Kidney (tissue), 14 donors: ENCODE data around the gene DNAJB4. TPM values are rescaled to one million over a fixed set of nuclear protein-coding genes. Genes with fewer than 3 reads are reported as not detected.

Experiments used
- DNase-seq, 5 donors: peaks; one replicate each; pipeline ENCODE4 v3.0.0-alpha.2; 2013 to 2020
- FAIRE-seq: peaks from 2 replicates; lab custom pipeline; 2012; peaks lifted over from hg19 to GRCh38; lab: Jason Lieb, UNC
- H3K27ac ChIP-seq, 2 donors: one replicate each; pipeline ENCODE4 v1.7.0; 2013; ENCODE audit warnings: low read depth in 2 of 2, low read length in 2 of 2, inconsistent platforms in 1 of 2
- H3K27me3 ChIP-seq: one replicate; pipeline ENCODE4 v1.7.1; 2013; ENCODE audit warnings: low read length, inconsistent platforms; ENCODE audit not compliant: control insufficient read depth, insufficient read depth
- H3K36me3 ChIP-seq, 3 donors: one replicate each; pipeline versions ENCODE4 v1.7.0 to v1.7.1; 2013; ENCODE audit warnings: low read length in 3 of 3, control low read depth in 1 of 3, inconsistent platforms in 1 of 3; ENCODE audit not compliant: insufficient read depth in 3 of 3, control insufficient read depth in 2 of 3
- H3K4me1 ChIP-seq, 3 donors: one replicate each; pipeline versions ENCODE4 v1.7.0 to v1.7.1; 2013; ENCODE audit warnings: low read length in 3 of 3, inconsistent platforms in 1 of 3, low read depth in 1 of 3; ENCODE audit not compliant: control insufficient read depth in 2 of 3, insufficient read depth in 2 of 3
- H3K4me3 ChIP-seq, 3 donors: one replicate each; pipeline versions ENCODE4 v1.7.0 to v1.8.1; 2013; ENCODE audit warnings: low read length in 3 of 3, control low read depth in 1 of 3, inconsistent platforms in 1 of 3
- H3K9ac ChIP-seq, 3 donors: one replicate each; pipeline versions ENCODE4 v1.7.0 to v1.7.1; 2013; ENCODE audit warnings: low read length in 3 of 3, control low read depth in 1 of 3, inconsistent platforms in 1 of 3
- H3K9me3 ChIP-seq, 3 donors: one replicate each; pipeline versions ENCODE4 v1.7.0 to v1.7.1; 2013; ENCODE audit warnings: low read length in 3 of 3, control low read depth in 1 of 3, inconsistent platforms in 1 of 3; ENCODE audit not compliant: control insufficient read depth in 2 of 3, insufficient read depth in 1 of 3
- CTCF ChIP-seq: IDR thresholded peaks from 3 replicates; pipeline ENCODE4 v1.5.1; 2012; ENCODE audit warnings: mild to moderate bottlenecking, moderate library complexity, borderline replicate concordance; ENCODE audit not compliant: insufficient read depth; ENCODE audit errors: extremely low read depth
- intact Hi-C: fragments of 100-400 bp; cut with DNase I; formaldehyde crosslinking; loops from one replicate; pipeline ENCODE4 v1.11.1; 2022
- polyA plus RNA-seq: library from polyadenylated mRNA; stranded (reverse); fragments of 350-450 nt; fragmentation: Illumina TruSeq; extraction: RNeasy Lipid Tissue Mini Kit (QIAGEN cat#74804); gene quantifications from one replicate; pipeline ENCODE4 v1.2.3, GENCODE V29; 2014; ENCODE audit warnings: low read depth, low replicate concordance; ENCODE audit not compliant: insufficient read depth
- total RNA-seq: library from RNA; stranded (reverse); fragmentation: NEBNext Ultra II Directional; extraction: Animal tissue kit (Norgen Biotek cat#: 25700); gene quantifications from one replicate; pipeline ENCODE4 v1.2.1, GENCODE V29; 2021
- donor health status: control.
- donor health status: control.
- donor health status: control.
- donor health status: control.
- donor health status: control.
- donor health status: DM: yes; HTN: yes; CAD: no.
- donor health status: Normal renal cell carcinoma (clear cell type).

Gene DNAJB4
- total and polyA plus RNA-seq, 2 donors from 2014 or later, result 17.0 to 34.7 TPM

- no peaks in the 10 kb centered on the region for H3K36me3 ChIP-seq
- H3K4me3 ChIP-seq, result peak overlapping the region in 2 of 3 donors; percentile 73 to 84
- H3K27ac ChIP-seq, result peak overlapping the region; percentile 22 to 29
- TF ChIP-seq CTCF, result peak; percentile 1
- peak in 2 of 5 donors; percentile 13 to 45 for DNase-seq
- peaks cover 6% of the 10 kb centered on the region for H3K27me3 ChIP-seq
- peak overlapping the region in 1 of 3 donors; percentile 86 for H3K9ac ChIP-seq
- no peak for FAIRE-seq
- intact Hi-C loops, result no loop called here
- peaks cover 0 to 5% (median 4%) of the 10 kb centered on the region in 3 donors for H3K4me1 ChIP-seq
- H3K9me3 ChIP-seq, result no peaks in the 10 kb centered on the region
Observed at GRCh38 chr1:78047106-78047505, 42.4 kb downstream of the DNAJB4 start.

GRCh38 chr1:78047631-78048030 lies 42.9 kb downstream of the DNAJB4 start:
- Histone ChIP-seq H3K27me3 (peaks cover 6% of the 10 kb centered on the region), H3K4me3 (peak overlapping the region in 2 of 3 donors; percentile 73 to 84), H3K36me3 (no peaks in the 10 kb centered on the region), H3K9ac (peak overlapping the region in 1 of 3 donors; percentile 86), H3K4me1 (peaks cover 0 to 5% (median 4%) of the 10 kb centered on the region in 3 donors), H3K9me3 (no peaks in the 10 kb centered on the region), H3K27ac (no peak overlapping the region)
- DNase-seq (peak in 2 of 5 donors; percentile 37 to 40), FAIRE-seq (no peak)
- intact Hi-C loops, result no loop called here
- TF ChIP-seq CTCF, result no peak

- FAIRE-seq, result no peak
- intact Hi-C loops, result no loop called here
- no peak overlapping the region for H3K9ac ChIP-seq
- TF ChIP-seq CTCF, result no peak
- peak overlapping the region in 1 of 3 donors; percentile 12 for H3K4me3 ChIP-seq
- no peaks in the 10 kb centered on the region for H3K9me3 ChIP-seq
- DNase-seq, result no peak
- H3K27ac ChIP-seq, result no peak overlapping the region
- H3K4me1 ChIP-seq, result peaks cover 0 to 5% (median 4%) of the 10 kb centered on the region in 3 donors
- no peaks in the 10 kb centered on the region for H3K36me3 ChIP-seq
- H3K27me3 ChIP-seq, result peaks cover 6% of the 10 kb centered on the region
Observed at GRCh38 chr1:78048446-78048845, 43.7 kb downstream of the DNAJB4 start.

- peaks cover 6% of the 10 kb centered on the region for H3K27me3 ChIP-seq
- FAIRE-seq (no peak), DNase-seq (no peak)
- no peak overlapping the region for H3K4me3 ChIP-seq
- no peak overlapping the region for H3K9ac ChIP-seq
- intact Hi-C loops, result no loop called here
- H3K9me3 ChIP-seq, result no peaks in the 10 kb centered on the region
- H3K4me1 ChIP-seq, result peaks cover 0 to 5% (median 4%) of the 10 kb centered on the region in 3 donors
- H3K36me3 ChIP-seq, result no peaks in the 10 kb centered on the region
- no peak overlapping the region for H3K27ac ChIP-seq
- no peak for TF ChIP-seq CTCF
Observed at GRCh38 chr1:78049396-78049795, 44.7 kb downstream of the DNAJB4 start.
